HT1080 (cell line): Measurements from ENCODE around the gene ZNF530. TPM values are rescaled to one million over a fixed set of nuclear protein-coding genes. Genes with fewer than 3 reads are reported as not detected.

Experiments used
- DNase-seq: peaks from one replicate; pipeline ENCODE4 v3.0.0-alpha.2; 2015; ENCODE audit warnings: low read depth
- total RNA-seq: library from RNA; depleted of rRNA; stranded (reverse); fragments of >200 nt; shearing (Covaris generic); gene quantifications from 2 replicates; pipeline ENCODE4 v1.2.3, GENCODE V29; 2014; rRNA removed

Gene ZNF530
- total RNA-seq, 1 experiment from 2014 or later = 30.3 TPM

- DNase-seq = peak; percentile 84
Measured at GRCh38 chr19:57613941-57614743, 14.5 kb downstream of the ZNF530 start, which contains the start of gene ZNF134. ZNF134 (plus strand) TSS chr19:57614242; CDS start chr19:57619469, 5,227 bp downstream.

GRCh38 chr19:57615346-57615745, 15.7 kb downstream of the ZNF530 start:
- no peak for DNase-seq

GRCh38 chr19:57620673-57621348, 21.1 kb downstream of the ZNF530 start:
- peak; percentile 30 for DNase-seq

- no peak for DNase-seq
Measured at GRCh38 chr19:57623091-57623490, 23.4 kb downstream of the ZNF530 start.

GRCh38 chr19:57632987-57633831, 33.5 kb downstream of the ZNF530 start, which contains the start of gene ZNF211:
ZNF211 (plus strand) TSS chr19:57633168; CDS start chr19:57633347, 179 bp downstream.
- peak; percentile 87 for DNase-seq

- no peak for DNase-seq
Measured at GRCh38 chr19:57633832-57634131, 34.1 kb downstream of the ZNF530 start.

GRCh38 chr19:57637379-57637778, 37.7 kb downstream of the ZNF530 start:
- no peak for DNase-seq

GRCh38 chr19:57641715-57642234, 42.1 kb downstream of the ZNF530 start:
- no peak for DNase-seq

- no peak for DNase-seq
Measured at GRCh38 chr19:57642396-57643046, 42.8 kb downstream of the ZNF530 start.

GRCh38 chr19:57643734-57644133, 44.0 kb downstream of the ZNF530 start:
- DNase-seq = no peak

- no peak for DNase-seq
Measured at GRCh38 chr19:57648331-57649003, 48.8 kb downstream of the ZNF530 start.

- DNase-seq = no peak
Measured at GRCh38 chr19:57651654-57651996, 51.9 kb downstream of the ZNF530 start.

- DNase-seq = no peak
Measured at GRCh38 chr19:57653689-57654088, 54.0 kb downstream of the ZNF530 start.

- DNase-seq = no peak
Measured at GRCh38 chr19:57655443-57655842, 55.8 kb downstream of the ZNF530 start.

GRCh38 chr19:57656346-57656745, 56.7 kb downstream of the ZNF530 start:
- no peak for DNase-seq

Other genes with a start within 250 kb of the ZNF530 start
- 5.0 and 7.0 TPM in 2 replicates for gene ZNF304, start 248.6 kb upstream of the ZNF530 start, total RNA-seq
- 12.2 and 17.1 TPM in 2 replicates for gene TRAPPC2B, start 236.3 kb upstream of the ZNF530 start, total RNA-seq
- 4.0 and 6.4 TPM in 2 replicates for gene ZNF547, start 236.3 kb upstream of the ZNF530 start, total RNA-seq
- gene ZNF548, start 210.0 kb upstream of the ZNF530 start, total RNA-seq = 9.5 and 11.6 TPM in 2 replicates
- 6.1 and 16.0 TPM in 2 replicates for gene ZNF17, start 188.7 kb upstream of the ZNF530 start, total RNA-seq
- 16.0 and 17.7 TPM in 2 replicates for gene ZNF749, start 164.6 kb upstream of the ZNF530 start, total RNA-seq
- 0.14 TPM in 1 of 2 replicates, not detected in the other for gene VN1R1, start 142.7 kb upstream of the ZNF530 start, total RNA-seq
- gene ZNF772, start 122.3 kb upstream of the ZNF530 start, total RNA-seq = 11.3 and 18.0 TPM in 2 replicates
- 6.9 and 8.0 TPM in 2 replicates for gene ZNF419, start 112.1 kb upstream of the ZNF530 start, total RNA-seq
- gene ZNF773, start 99.9 kb upstream of the ZNF530 start, total RNA-seq = 21.9 and 22.3 TPM in 2 replicates
- gene ZNF549, start 72.5 kb upstream of the ZNF530 start, total RNA-seq = 3.7 and 4.2 TPM in 2 replicates
- gene ZNF550, start 40.0 kb upstream of the ZNF530 start, total RNA-seq = 7.4 and 9.5 TPM in 2 replicates
- gene ZNF416, start 21.0 kb upstream of the ZNF530 start, total RNA-seq = 5.1 and 5.2 TPM in 2 replicates
- 0.51 and 1.5 TPM in 2 replicates for gene ZIK1, start 15.7 kb upstream of the ZNF530 start, total RNA-seq
- gene ZNF134, start 14.4 kb downstream of the ZNF530 start, total RNA-seq = 25.0 and 33.3 TPM in 2 replicates
- gene ZNF211, start 33.3 kb downstream of the ZNF530 start, total RNA-seq = 10.0 and 17.7 TPM in 2 replicates
- gene ZSCAN4, start 69.0 kb downstream of the ZNF530 start, total RNA-seq = not detected in 2 replicates
- gene ZNF551, start 82.1 kb downstream of the ZNF530 start, total RNA-seq = 17.0 and 26.8 TPM in 2 replicates
- gene ZNF154, start 109.3 kb downstream of the ZNF530 start, total RNA-seq = not detected in 2 replicates
- gene ZNF671, start 127.7 kb downstream of the ZNF530 start, total RNA-seq = 1.9 and 2.6 TPM in 2 replicates
- gene ZNF776, start 146.9 kb downstream of the ZNF530 start, total RNA-seq = 10.0 and 11.4 TPM in 2 replicates
- gene ZNF586, start 169.8 kb downstream of the ZNF530 start, total RNA-seq = 11.6 and 12.1 TPM in 2 replicates
- gene ZNF552, start 215.0 kb downstream of the ZNF530 start, total RNA-seq = 6.7 and 8.0 TPM in 2 replicates
- 21.8 and 23.5 TPM in 2 replicates for gene ZNF587B, start 230.4 kb downstream of the ZNF530 start, total RNA-seq
- 8.1 and 8.2 TPM in 2 replicates for gene ZNF587, start 250.0 kb downstream of the ZNF530 start, total RNA-seq